Stomach (tissue), 9 donors: ENCODE data around the gene BPIFB4. TPM values are rescaled to one million over a fixed set of nuclear protein-coding genes. Genes with fewer than 3 reads are reported as not detected.

ENCODE experiments used
- DNase-seq, 2 donors: peaks; one replicate each; pipeline versions ENCODE4 v3.0.0 to v3.0.0-alpha.2; 2013 to 2019
- H3K27ac ChIP-seq, 5 donors: fragments of 200-600 bp in 4 of 5; sonication (generic) in 4 of 5; one replicate each; pipeline ENCODE4 v1.5.1; 2013 to 2019; ENCODE audit warnings: mild to moderate bottlenecking in 1 of 5, moderate library complexity in 1 of 5
- H3K27me3 ChIP-seq, 3 donors: fragments of 200-600 bp; sonication (generic); one replicate each; pipeline ENCODE4 v1.5.1; 2017 to 2019; ENCODE audit warnings: mixed run types in 1 of 3
- H3K36me3 ChIP-seq, 4 donors: fragments of 200-600 bp; sonication (generic); 1 replicate in 3 of 4; 2 replicates in 1 of 4; pipeline ENCODE4 v1.5.1; 2016 to 2019
- H3K4me1 ChIP-seq, 4 donors: fragments of 200-600 bp; sonication (generic); one replicate each; pipeline ENCODE4 v1.5.1; 2016 to 2019
- H3K4me3 ChIP-seq, 4 donors: fragments of 200-600 bp; sonication (generic) in 3 of 4; one replicate each; pipeline ENCODE4 v1.5.1; 2016 to 2019; ENCODE audit warnings: mild to moderate bottlenecking in 1 of 4
- H3K9me3 ChIP-seq, 4 donors: fragments of 200-600 bp; sonication (generic); one replicate each; pipeline ENCODE4 v1.5.1; 2016 to 2019
- CTCF ChIP-seq, 7 experiments: fragments of 450-650 bp in 4 of 7; fragments of 200-600 bp in 3 of 7; sonication (generic) in 3 of 7; IDR thresholded peaks; one replicate each; pipeline ENCODE4 v1.5.1; 2016 to 2019; ENCODE audit warnings: antibody characterized with exemption in 7 of 7, control low read depth in 2 of 7, mild to moderate bottlenecking in 1 of 7
- EP300 ChIP-seq: sonication (generic); formaldehyde crosslinking; IDR thresholded peaks from one replicate; pipeline ENCODE4 v1.6.1; 2017; ENCODE audit warnings: antibody characterized with exemption
- POLR2A ChIP-seq, 4 donors: fragments of 450-650 bp; IDR thresholded peaks; one replicate each; pipeline ENCODE4 v1.6.1; 2016; ENCODE audit warnings: antibody characterized with exemption in 4 of 4, control low read depth in 2 of 4, mild to moderate bottlenecking in 1 of 4, moderate library complexity in 1 of 4
- POLR2AphosphoS5 ChIP-seq, 3 donors: sonication (generic); formaldehyde crosslinking; IDR thresholded peaks; one replicate each; pipeline ENCODE4 v1.6.1; 2016; ENCODE audit warnings: antibody characterized with exemption in 3 of 3
- WGBS, 5 donors: extraction: QIAGEN DNeasy Blood & Tissue Kit in 3 of 5; methylation state at CpG; one replicate each; pipeline versions ENCODE4 v1.1.5 to v1.1.7; 2013 to 2018; 5-methylcytosine and 5-hydroxymethylcytosine counted together
- intact Hi-C: fragments of 100-400 bp; cut with DNase I; formaldehyde crosslinking; loops from one replicate; pipeline ENCODE4 v1.15.1; 2023; ENCODE audit warnings: low total_unique reads
- polyA plus RNA-seq, 3 donors: library from polyadenylated mRNA; stranded (reverse); fragments of 200-250 nt; gene quantifications; one replicate each; pipeline ENCODE4 v1.2.3, GENCODE V29; 2013
- total RNA-seq, 5 donors: library from RNA; depleted of rRNA; stranded (reverse); fragments of >200 nt; gene quantifications; one replicate each; pipeline versions ENCODE4 v1.1.0 to v1.2.3, GENCODE V29; 2014 to 2016
- donor health status: healthy with polysubstance abuse.
- donor health status: Bipolar disorder and iron deficiency.
- donor health status: healthy.

The BPIFB4 gene
- total and polyA plus RNA-seq, 8 donors: not detected

DNA sequence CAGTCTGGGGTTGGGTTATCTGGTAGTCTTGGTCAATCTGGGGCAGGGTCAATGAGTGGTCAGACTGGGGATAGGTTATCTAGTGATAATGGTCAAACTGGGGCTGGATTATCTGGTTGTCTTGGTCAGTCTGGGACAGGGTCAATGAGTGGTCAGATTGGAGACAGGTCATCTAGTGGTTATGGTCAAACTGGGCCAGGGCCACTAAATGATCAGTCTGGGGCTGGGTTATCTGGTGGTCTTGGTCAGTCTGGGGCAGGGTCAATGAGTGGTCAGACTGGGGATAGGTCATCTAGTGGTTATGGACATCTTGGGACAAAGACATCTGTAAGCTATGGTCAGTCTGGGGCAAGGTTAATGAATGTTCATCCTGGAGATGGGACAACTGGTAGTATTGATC is 60.0 kb downstream of the BPIFB4 start:
- TF ChIP-seq EP300 (no peak), POLR2A (IDR thresholded peaks at IDR 0.05) (no peak)
- no peaks in the 10 kb centered on the region for H3K4me1 ChIP-seq
- intact Hi-C loops: no loop called here
- peaks cover 0 to 4% (median 0%) of the 10 kb centered on the region in 4 donors for H3K9me3 ChIP-seq
- H3K4me3 ChIP-seq: no peak overlapping the region
- no peak overlapping the region for H3K27ac ChIP-seq
- no peaks in the 10 kb centered on the region for H3K36me3 ChIP-seq
- peaks cover 0 to under 1% (median 0%) of the 10 kb centered on the region in 3 donors for H3K27me3 ChIP-seq
- DNase-seq: peak in 1 of 2 donors; percentile 21

- Histone ChIP-seq H3K27me3 (peaks cover 0 to 19% (median 4%) of the 10 kb centered on the region in 3 donors), H3K27ac (no peak overlapping the region), H3K4me1 (no peaks in the 10 kb centered on the region), H3K36me3 (no peaks in the 10 kb centered on the region), H3K9me3 (no peaks in the 10 kb centered on the region), H3K4me3 (no peak overlapping the region)
- no peak for DNase-seq
- WGBS, 5 donors: 77 to 86% (median 83%) methylated on average over 5 of the region's 5 CpGs
- intact Hi-C loops: no loop called here
- TF ChIP-seq POLR2A (IDR thresholded peaks at IDR 0.05): no peak
Measured at GRCh38 chr20:33145521-33145920, 66.1 kb downstream of the BPIFB4 start.

DNA sequence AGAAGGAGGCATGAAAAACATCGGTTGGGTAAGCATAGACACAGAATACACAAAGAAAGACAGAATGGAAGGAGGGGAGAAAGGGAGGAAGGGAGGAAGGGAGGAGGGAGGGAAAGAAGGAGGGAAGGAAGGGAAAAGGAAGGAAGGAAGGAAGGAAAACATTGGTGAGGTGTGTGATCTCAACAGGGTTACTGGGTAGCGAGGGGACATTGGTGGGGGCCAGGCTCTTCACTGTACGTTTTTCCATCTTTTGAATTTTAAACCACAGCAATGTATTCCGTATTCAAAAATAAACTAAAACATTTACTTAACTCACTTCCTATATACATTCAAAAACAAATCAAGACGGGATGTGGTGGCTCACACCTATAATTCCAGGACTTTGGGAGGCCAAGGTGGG is 67.9 kb downstream of the BPIFB4 start:
- intact Hi-C loops: no loop called here
- H3K27me3 ChIP-seq: peaks cover 0 to 19% (median 4%) of the 10 kb centered on the region in 3 donors
- no peaks in the 10 kb centered on the region for H3K4me1 ChIP-seq
- H3K27ac ChIP-seq: no peak overlapping the region
- H3K36me3 ChIP-seq: no peaks in the 10 kb centered on the region
- no peaks in the 10 kb centered on the region for H3K9me3 ChIP-seq
- H3K4me3 ChIP-seq: no peak overlapping the region
- TF ChIP-seq EP300 (no peak), POLR2A (IDR thresholded peaks at IDR 0.05) (no peak), POLR2AphosphoS5 (IDR thresholded peaks at IDR 0.05) (no peak)
- DNase-seq: no peak
- 77 to 91% (median 85%) methylated on average over 5 of the region's 5 CpGs for WGBS, 5 donors

GRCh38 chr20:33148040-33148439 is 68.6 kb downstream of the BPIFB4 start:
- Histone ChIP-seq H3K9me3 (no peaks in the 10 kb centered on the region), H3K27ac (no peak overlapping the region), H3K36me3 (no peaks in the 10 kb centered on the region), H3K27me3 (peaks cover 0 to 25% (median 4%) of the 10 kb centered on the region in 3 donors), H3K4me1 (no peaks in the 10 kb centered on the region), H3K4me3 (no peak overlapping the region)
- WGBS, 5 donors: 84 to 93% (median 89%) methylated on average over 4 of the region's 4 CpGs
- TF ChIP-seq EP300: no peak
- TF ChIP-seq CTCF (IDR thresholded peaks at IDR 0.05): no peak
- intact Hi-C loops: no loop called here
- peak in 1 of 2 donors; percentile 11 for DNase-seq

- no peaks in the 10 kb centered on the region for H3K9me3 ChIP-seq
- H3K36me3 ChIP-seq: no peaks in the 10 kb centered on the region
- no peak overlapping the region for H3K4me3 ChIP-seq
- no peak overlapping the region for H3K27ac ChIP-seq
- intact Hi-C loops: no loop called here
- peaks cover 0 to 17% (median 0%) of the 10 kb centered on the region in 3 donors for H3K27me3 ChIP-seq
- 80 to 88% (median 87%) methylated on average over 6 of the region's 6 CpGs for WGBS, 5 donors
- DNase-seq: no peak
- TF ChIP-seq POLR2A (IDR thresholded peaks at IDR 0.05) (no peak), POLR2AphosphoS5 (IDR thresholded peaks at IDR 0.05) (no peak), EP300 (no peak), CTCF (IDR thresholded peaks at IDR 0.05) (no peak)
- no peaks in the 10 kb centered on the region for H3K4me1 ChIP-seq
Measured at GRCh38 chr20:33154252-33154651, 74.8 kb downstream of the BPIFB4 start.

DNA sequence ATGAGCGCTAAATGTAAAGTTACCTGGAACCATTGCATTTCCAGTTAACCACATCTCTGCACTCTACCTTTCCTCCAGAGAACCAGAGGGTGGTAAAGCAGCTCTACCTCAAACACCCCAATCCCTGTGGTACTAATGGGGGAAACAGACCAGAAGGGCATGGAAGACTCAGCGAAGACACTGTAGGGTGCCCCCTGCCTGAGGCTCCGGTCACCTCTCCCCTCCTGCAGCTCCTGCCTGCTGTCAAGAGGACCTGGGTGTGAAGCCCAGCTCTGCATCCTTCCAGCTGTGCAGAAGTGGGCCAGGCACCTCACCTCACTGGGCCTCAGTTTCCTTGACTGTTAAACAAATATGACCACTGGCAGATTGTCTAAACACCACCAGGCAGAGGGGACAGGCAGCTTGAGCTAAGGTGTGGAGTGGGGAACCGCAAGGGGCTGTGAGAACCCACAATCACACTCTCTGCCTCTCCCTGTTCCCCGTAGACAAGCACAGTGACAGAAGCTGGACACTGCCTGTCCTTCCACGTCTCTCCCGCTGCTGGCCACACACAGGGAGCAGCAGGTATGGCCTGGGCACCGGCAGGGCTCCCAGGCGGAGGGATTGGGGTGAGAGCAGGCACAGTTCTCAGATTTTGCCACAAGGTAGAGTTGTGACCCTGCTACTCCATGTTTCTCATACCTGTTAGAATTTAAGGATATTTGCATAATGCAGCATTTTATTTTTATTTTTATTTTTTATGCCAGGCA is 79.4 kb downstream of the BPIFB4 start:
- Histone ChIP-seq H3K9me3 (no peaks in the 10 kb centered on the region), H3K4me3 (no peak overlapping the region), H3K27ac (no peak overlapping the region), H3K36me3 (no peaks in the 10 kb centered on the region), H3K4me1 (no peaks in the 10 kb centered on the region), H3K27me3 (peaks cover 0 to 6% (median 0%) of the 10 kb centered on the region in 3 donors)
- intact Hi-C loops: no loop called here
- peak in 1 of 2 donors; percentile 4 for DNase-seq
- TF ChIP-seq POLR2AphosphoS5 (IDR thresholded peaks at IDR 0.05) (no peak), EP300 (no peak), POLR2A (IDR thresholded peaks at IDR 0.05) (no peak), CTCF (IDR thresholded peaks at IDR 0.05) (no peak)
- 80 to 91% (median 87%) methylated on average over 8 to 9 of the region's 9 CpGs for WGBS, 5 donors
